Measurements from ENCODE around the gene CLEC6A.

The CLEC6A gene

DNA sequence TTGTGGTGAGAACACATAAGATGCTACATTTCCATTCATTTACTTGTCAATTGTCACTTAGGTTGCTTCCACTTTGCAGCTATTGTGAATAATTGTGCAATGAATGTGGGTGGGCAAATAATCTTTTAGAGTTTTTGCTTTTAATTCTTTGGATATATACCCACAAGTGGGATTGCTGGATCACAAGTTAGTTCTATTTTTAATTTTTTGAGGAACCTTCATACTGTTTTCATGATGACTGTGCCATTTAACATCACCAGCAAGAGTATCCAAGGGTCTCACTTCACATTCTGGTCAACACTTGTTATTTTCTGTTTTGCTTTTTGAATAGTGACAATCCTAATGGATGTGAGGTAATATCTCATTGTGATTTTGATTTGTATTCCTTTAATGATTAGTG lies 10.5 kb downstream of the CLEC6A start:
- Histone ChIP-seq H3K79me2 (ENCODE audit: low read length) (no peaks in the 10 kb centered on the region), H3K36me3 (replicated peaks; ENCODE audit: low read depth, low read length) (no peaks in the 10 kb centered on the region), H3K27me3 (ENCODE audit: low read depth, low read length) (peaks cover 21% of the 10 kb centered on the region), H3K4me1 (ENCODE audit: low read length) (no peaks in the 10 kb centered on the region), H4K20me1 (ENCODE audit: insufficient read depth, low read length) (no peaks in the 10 kb centered on the region), H2AFZ (ENCODE audit: low read depth, low read length) (no peak overlapping the region), H3K27ac (ENCODE audit: low read length) (no peak overlapping the region), H3K9ac (ENCODE audit: low read length) (no peak overlapping the region), H3K4me2 (ENCODE audit: low read length) (no peak overlapping the region), H3K9me3 (ENCODE audit: insufficient read depth, low read length) (no peaks in the 10 kb centered on the region), H3K4me3 (ENCODE audit: low read length) (no peak overlapping the region)
- TF ChIP-seq, protein P1, sequence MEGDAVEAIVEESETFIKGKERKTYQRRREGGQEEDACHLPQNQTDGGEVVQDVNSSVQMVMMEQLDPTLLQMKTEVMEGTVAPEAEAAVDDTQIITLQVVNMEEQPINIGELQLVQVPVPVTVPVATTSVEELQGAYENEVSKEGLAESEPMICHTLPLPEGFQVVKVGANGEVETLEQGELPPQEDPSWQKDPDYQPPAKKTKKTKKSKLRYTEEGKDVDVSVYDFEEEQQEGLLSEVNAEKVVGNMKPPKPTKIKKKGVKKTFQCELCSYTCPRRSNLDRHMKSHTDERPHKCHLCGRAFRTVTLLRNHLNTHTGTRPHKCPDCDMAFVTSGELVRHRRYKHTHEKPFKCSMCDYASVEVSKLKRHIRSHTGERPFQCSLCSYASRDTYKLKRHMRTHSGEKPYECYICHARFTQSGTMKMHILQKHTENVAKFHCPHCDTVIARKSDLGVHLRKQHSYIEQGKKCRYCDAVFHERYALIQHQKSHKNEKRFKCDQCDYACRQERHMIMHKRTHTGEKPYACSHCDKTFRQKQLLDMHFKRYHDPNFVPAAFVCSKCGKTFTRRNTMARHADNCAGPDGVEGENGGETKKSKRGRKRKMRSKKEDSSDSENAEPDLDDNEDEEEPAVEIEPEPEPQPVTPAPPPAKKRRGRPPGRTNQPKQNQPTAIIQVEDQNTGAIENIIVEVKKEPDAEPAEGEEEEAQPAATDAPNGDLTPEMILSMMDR (IDR thresholded peaks at IDR 0.05; ENCODE audit: low read depth, low read length): no peak
- no peak for TF ChIP-seq EZH2phosphoT487 (IDR thresholded peaks at IDR 0.05; ENCODE audit: low read depth)

DNA sequence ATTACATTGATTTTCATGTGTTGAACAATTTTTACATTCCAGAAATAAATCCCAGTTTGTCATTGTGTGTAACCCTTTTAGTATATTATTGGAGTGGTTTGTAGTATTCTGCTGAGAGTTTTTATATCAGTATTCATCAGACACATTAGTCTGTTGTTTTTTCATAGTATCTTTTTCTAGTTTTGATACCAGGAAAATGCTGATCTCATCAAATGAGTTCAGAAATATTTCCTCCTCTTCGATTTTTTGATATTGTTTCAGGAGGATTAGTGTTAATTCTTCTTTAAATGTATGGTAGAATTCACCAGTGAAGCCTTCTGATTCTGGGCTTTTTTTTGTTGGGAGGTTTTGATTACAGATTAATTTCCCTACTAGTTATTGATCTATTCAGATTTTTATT lies 15.3 kb downstream of the CLEC6A start:
- Histone ChIP-seq H2AFZ (ENCODE audit: low read depth, low read length) (no peak overlapping the region), H3K4me3 (ENCODE audit: low read length) (no peak overlapping the region), H3K4me2 (ENCODE audit: low read length) (no peak overlapping the region), H3K36me3 (replicated peaks; ENCODE audit: low read depth, low read length) (no peaks in the 10 kb centered on the region), H3K9me3 (ENCODE audit: insufficient read depth, low read length) (no peaks in the 10 kb centered on the region), H4K20me1 (ENCODE audit: insufficient read depth, low read length) (no peaks in the 10 kb centered on the region), H3K27ac (ENCODE audit: low read length) (no peak overlapping the region), H3K9ac (ENCODE audit: low read length) (no peak overlapping the region), H3K79me2 (ENCODE audit: low read length) (no peaks in the 10 kb centered on the region), H3K4me1 (ENCODE audit: low read length) (no peaks in the 10 kb centered on the region), H3K27me3 (ENCODE audit: low read depth, low read length) (peaks cover 51% of the 10 kb centered on the region)
- TF ChIP-seq EZH2phosphoT487 (IDR thresholded peaks at IDR 0.05; ENCODE audit: low read depth): no peak
- TF ChIP-seq, protein P1 (IDR thresholded peaks at IDR 0.05; ENCODE audit: low read depth, low read length): no peak

DNA sequence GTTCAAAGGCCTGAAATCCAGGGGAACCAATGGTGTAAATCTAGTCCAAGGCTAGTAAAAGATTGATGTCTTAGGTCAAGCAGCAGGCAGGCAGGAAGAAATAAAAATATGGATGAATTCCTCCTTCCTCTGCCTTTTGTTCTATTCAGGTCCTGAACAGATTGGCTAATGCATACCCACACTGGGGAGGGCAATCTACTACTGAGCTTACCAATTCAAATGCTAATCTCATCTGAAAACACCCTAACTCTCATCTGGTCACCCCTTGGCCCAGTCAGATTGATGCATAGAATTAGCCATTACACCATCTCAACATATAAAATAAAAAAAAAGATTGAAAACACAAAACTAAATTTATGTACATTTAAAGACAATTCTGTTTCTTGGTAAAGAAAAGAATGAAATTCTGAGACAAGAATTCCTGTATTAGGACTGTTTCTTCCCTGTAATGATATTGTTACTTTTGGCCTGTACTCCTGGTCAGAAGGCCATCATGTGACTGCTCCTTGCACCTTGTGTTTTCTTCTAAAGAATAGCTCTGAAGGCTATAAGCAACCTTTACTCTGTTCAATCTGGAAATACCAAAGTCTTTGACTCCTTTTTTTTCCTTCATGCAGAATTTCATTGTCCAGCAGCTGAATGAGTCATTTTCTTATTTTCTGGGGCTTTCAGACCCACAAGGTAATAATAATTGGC lies 19.9 kb downstream of the CLEC6A start:
- H3K4me3 ChIP-seq (ENCODE audit: low read length): no peak overlapping the region

DNA sequence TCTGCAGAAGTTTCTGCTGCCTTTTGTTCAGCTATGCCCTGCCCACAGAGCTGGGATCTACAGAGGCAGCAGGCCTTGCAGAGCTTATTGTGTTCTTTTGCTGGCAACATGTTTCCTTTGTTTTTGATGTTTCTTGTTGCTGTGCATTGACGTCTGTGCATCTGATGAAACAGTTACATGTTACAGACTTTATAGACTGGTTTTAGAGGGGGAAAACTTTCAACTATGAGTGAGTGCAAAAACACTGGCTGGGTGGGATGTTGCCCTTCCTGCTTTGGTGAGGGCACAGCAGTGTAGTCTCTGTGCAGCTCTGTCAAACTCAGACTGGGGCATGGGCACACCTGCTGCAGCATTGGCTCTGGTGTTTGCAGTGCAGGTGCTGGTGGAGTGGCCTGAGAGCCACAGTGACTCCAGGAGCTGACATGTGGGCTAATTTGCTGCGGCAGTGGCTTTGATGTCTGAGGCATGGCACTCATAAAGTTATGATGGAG lies 26.9 kb downstream of the CLEC6A start:
- TF ChIP-seq, protein P1 (IDR thresholded peaks at IDR 0.05; ENCODE audit: low read depth, low read length): no peak
- TF ChIP-seq EZH2phosphoT487 (IDR thresholded peaks at IDR 0.05; ENCODE audit: low read depth): no peak
- no peaks in the 10 kb centered on the region for H4K20me1 ChIP-seq (ENCODE audit: insufficient read depth, low read length)
- no peaks in the 10 kb centered on the region for H3K4me1 ChIP-seq (ENCODE audit: low read length)
- H3K4me3 ChIP-seq (ENCODE audit: low read length): no peak overlapping the region
- H3K36me3 ChIP-seq (replicated peaks; ENCODE audit: low read depth, low read length): no peaks in the 10 kb centered on the region
- H2AFZ ChIP-seq (ENCODE audit: low read depth, low read length): no peak overlapping the region
- no peaks in the 10 kb centered on the region for H3K9me3 ChIP-seq (ENCODE audit: insufficient read depth, low read length)
- no peaks in the 10 kb centered on the region for H3K79me2 ChIP-seq (ENCODE audit: low read length)
- H3K4me2 ChIP-seq (ENCODE audit: low read length): no peak overlapping the region
- no peak overlapping the region for H3K9ac ChIP-seq (ENCODE audit: low read length)
- H3K27me3 ChIP-seq (ENCODE audit: low read depth, low read length): peaks cover 61% of the 10 kb centered on the region
- no peak overlapping the region for H3K27ac ChIP-seq (ENCODE audit: low read length)

More for the DNA sequence above, 19.9 kb downstream of the CLEC6A start:
- H3K9ac ChIP-seq (ENCODE audit: low read length): no peak overlapping the region
- no peaks in the 10 kb centered on the region for H3K4me1 ChIP-seq (ENCODE audit: low read length)
- no peaks in the 10 kb centered on the region for H4K20me1 ChIP-seq (ENCODE audit: insufficient read depth, low read length)
- no peaks in the 10 kb centered on the region for H3K9me3 ChIP-seq (ENCODE audit: insufficient read depth, low read length)
- H3K36me3 ChIP-seq (replicated peaks; ENCODE audit: low read depth, low read length): no peaks in the 10 kb centered on the region
- H2AFZ ChIP-seq (ENCODE audit: low read depth, low read length): no peak overlapping the region
- no peak overlapping the region for H3K27ac ChIP-seq (ENCODE audit: low read length)
- H3K27me3 ChIP-seq (ENCODE audit: low read depth, low read length): peaks cover 73% of the 10 kb centered on the region
- H3K4me2 ChIP-seq (ENCODE audit: low read length): no peak overlapping the region
- H3K79me2 ChIP-seq (ENCODE audit: low read length): no peaks in the 10 kb centered on the region
- TF ChIP-seq, protein P1 (IDR thresholded peaks at IDR 0.05; ENCODE audit: low read depth, low read length): no peak
- no peak for TF ChIP-seq EZH2phosphoT487 (IDR thresholded peaks at IDR 0.05; ENCODE audit: low read depth)

Measured in OCI-LY3 (cell line).